ENCODE data around the gene IER5L.

The IER5L gene

DNA sequence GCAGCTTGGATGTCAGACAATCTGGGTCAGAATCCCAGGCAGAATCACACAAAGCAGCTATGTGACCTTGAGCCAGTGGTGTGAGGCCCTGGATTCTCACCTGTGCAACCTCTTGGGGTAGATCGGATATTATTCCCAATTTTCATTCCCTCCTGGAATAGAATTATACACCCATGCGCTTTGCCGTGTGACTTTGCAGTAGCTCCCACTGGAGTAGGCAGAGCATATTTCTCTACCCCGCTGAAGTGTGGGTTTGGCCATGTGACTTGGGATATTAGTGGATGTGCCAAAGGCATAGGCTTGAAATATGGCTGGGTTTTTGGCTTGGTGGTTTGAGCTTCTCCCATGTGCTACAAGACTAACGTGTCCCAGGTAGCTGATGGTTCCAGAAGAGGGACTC is 35.5 kb upstream of the IER5L start:
- H3K27me3 ChIP-seq (ENCODE audit: insufficient read depth, low read length, poor library complexity, severe bottlenecking) = no peaks in the 10 kb centered on the region
- no peaks in the 10 kb centered on the region for H3K79me2 ChIP-seq (ENCODE audit: insufficient read depth, low read length)
- no peak overlapping the region for H3K9ac ChIP-seq (ENCODE audit: low read depth, low read length, poor library complexity, severe bottlenecking)
- TF ChIP-seq, protein P1, sequence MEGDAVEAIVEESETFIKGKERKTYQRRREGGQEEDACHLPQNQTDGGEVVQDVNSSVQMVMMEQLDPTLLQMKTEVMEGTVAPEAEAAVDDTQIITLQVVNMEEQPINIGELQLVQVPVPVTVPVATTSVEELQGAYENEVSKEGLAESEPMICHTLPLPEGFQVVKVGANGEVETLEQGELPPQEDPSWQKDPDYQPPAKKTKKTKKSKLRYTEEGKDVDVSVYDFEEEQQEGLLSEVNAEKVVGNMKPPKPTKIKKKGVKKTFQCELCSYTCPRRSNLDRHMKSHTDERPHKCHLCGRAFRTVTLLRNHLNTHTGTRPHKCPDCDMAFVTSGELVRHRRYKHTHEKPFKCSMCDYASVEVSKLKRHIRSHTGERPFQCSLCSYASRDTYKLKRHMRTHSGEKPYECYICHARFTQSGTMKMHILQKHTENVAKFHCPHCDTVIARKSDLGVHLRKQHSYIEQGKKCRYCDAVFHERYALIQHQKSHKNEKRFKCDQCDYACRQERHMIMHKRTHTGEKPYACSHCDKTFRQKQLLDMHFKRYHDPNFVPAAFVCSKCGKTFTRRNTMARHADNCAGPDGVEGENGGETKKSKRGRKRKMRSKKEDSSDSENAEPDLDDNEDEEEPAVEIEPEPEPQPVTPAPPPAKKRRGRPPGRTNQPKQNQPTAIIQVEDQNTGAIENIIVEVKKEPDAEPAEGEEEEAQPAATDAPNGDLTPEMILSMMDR (conservative IDR thresholded peaks at IDR 0.05; ENCODE audit: low read length) = no peak
- no peak for TF ChIP-seq EZH2phosphoT487 (IDR thresholded peaks at IDR 0.05; ENCODE audit: borderline replicate concordance)
- H3K36me3 ChIP-seq (ENCODE audit: insufficient read depth, low read length) = no peaks in the 10 kb centered on the region
- H2AFZ ChIP-seq (ENCODE audit: low read length) = no peak overlapping the region
- H3K4me3 ChIP-seq (ENCODE audit: low read length, poor library complexity, severe bottlenecking) = no peak overlapping the region
- H3K4me1 ChIP-seq (ENCODE audit: insufficient read depth, low read length, poor library complexity, severe bottlenecking) = peaks cover 4% of the 10 kb centered on the region
- H3K9me3 ChIP-seq (ENCODE audit: insufficient read depth, low read depth, low read length) = no peaks in the 10 kb centered on the region
- H3K9me2 ChIP-seq (replicated peaks; ENCODE audit: low read depth, low read length) = no peaks in the 10 kb centered on the region
- H3K4me2 ChIP-seq (ENCODE audit: low read depth, low read length, poor library complexity, severe bottlenecking) = no peak overlapping the region
- H4K20me1 ChIP-seq (ENCODE audit: insufficient read depth, low read length, poor library complexity, severe bottlenecking) = no peaks in the 10 kb centered on the region
- no peaks in the 10 kb centered on the region for H3F3A ChIP-seq (ENCODE audit: low read depth)

GRCh38 chr9:129211686-129212085 is 33.6 kb upstream of the IER5L start:
- H3K79me2 ChIP-seq (ENCODE audit: insufficient read depth, low read length) = no peaks in the 10 kb centered on the region
- H3K4me2 ChIP-seq (ENCODE audit: low read depth, low read length, poor library complexity, severe bottlenecking) = no peak overlapping the region
- H3K27me3 ChIP-seq (ENCODE audit: insufficient read depth, low read length, poor library complexity, severe bottlenecking) = no peaks in the 10 kb centered on the region
- H3K4me3 ChIP-seq (ENCODE audit: low read length, poor library complexity, severe bottlenecking) = no peak overlapping the region
- TF ChIP-seq, protein P1 (conservative IDR thresholded peaks at IDR 0.05; ENCODE audit: low read length) = no peak
- TF ChIP-seq EZH2phosphoT487 (IDR thresholded peaks at IDR 0.05; ENCODE audit: borderline replicate concordance) = no peak
- no peak overlapping the region for H2AFZ ChIP-seq (ENCODE audit: low read length)
- H3K9me3 ChIP-seq (ENCODE audit: insufficient read depth, low read depth, low read length) = no peaks in the 10 kb centered on the region
- H3K4me1 ChIP-seq (ENCODE audit: insufficient read depth, low read length, poor library complexity, severe bottlenecking) = peaks cover 8% of the 10 kb centered on the region
- no peaks in the 10 kb centered on the region for H3F3A ChIP-seq (ENCODE audit: low read depth)
- H4K20me1 ChIP-seq (ENCODE audit: insufficient read depth, low read length, poor library complexity, severe bottlenecking) = no peaks in the 10 kb centered on the region
- H3K9ac ChIP-seq (ENCODE audit: low read depth, low read length, poor library complexity, severe bottlenecking) = no peak overlapping the region
- no peaks in the 10 kb centered on the region for H3K9me2 ChIP-seq (replicated peaks; ENCODE audit: low read depth, low read length)
- no peaks in the 10 kb centered on the region for H3K36me3 ChIP-seq (ENCODE audit: insufficient read depth, low read length)

DNA sequence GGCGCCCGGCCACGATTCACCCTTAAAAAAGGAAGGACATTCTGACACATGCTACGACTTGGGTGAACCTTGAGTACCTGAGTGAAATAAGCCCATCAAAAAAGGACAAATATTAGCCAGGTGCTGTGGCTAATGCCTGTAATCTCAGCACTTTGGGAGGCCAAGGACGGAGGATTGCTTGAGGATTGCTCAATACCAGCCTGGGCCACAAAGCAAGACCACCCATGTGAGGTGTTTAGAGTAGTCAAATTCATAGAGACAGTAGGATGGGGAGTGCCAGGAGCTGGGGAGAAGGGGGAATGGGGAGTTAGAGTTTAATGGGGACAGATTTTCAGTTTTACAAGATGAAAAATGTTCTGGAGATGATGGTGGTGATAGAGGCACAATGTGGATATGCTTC is 32.1 kb upstream of the IER5L start:
- no peak overlapping the region for H3K4me3 ChIP-seq (ENCODE audit: low read length, poor library complexity, severe bottlenecking)
- no peak overlapping the region for H3K9ac ChIP-seq (ENCODE audit: low read depth, low read length, poor library complexity, severe bottlenecking)
- H3K4me2 ChIP-seq (ENCODE audit: low read depth, low read length, poor library complexity, severe bottlenecking) = no peak overlapping the region

More for the DNA sequence above, 32.1 kb upstream of the IER5L start:
- Histone ChIP-seq H3K36me3 (ENCODE audit: insufficient read depth, low read length) (no peaks in the 10 kb centered on the region), H3K4me1 (ENCODE audit: insufficient read depth, low read length, poor library complexity, severe bottlenecking) (peaks cover 8% of the 10 kb centered on the region), H3K9me2 (replicated peaks; ENCODE audit: low read depth, low read length) (no peaks in the 10 kb centered on the region), H2AFZ (ENCODE audit: low read length) (no peak overlapping the region), H3F3A (ENCODE audit: low read depth) (no peaks in the 10 kb centered on the region), H4K20me1 (ENCODE audit: insufficient read depth, low read length, poor library complexity, severe bottlenecking) (no peaks in the 10 kb centered on the region), H3K79me2 (ENCODE audit: insufficient read depth, low read length) (no peaks in the 10 kb centered on the region), H3K9me3 (ENCODE audit: insufficient read depth, low read depth, low read length) (no peaks in the 10 kb centered on the region), H3K27me3 (ENCODE audit: insufficient read depth, low read length, poor library complexity, severe bottlenecking) (no peaks in the 10 kb centered on the region)
- no peak for TF ChIP-seq EZH2phosphoT487 (IDR thresholded peaks at IDR 0.05; ENCODE audit: borderline replicate concordance)
- TF ChIP-seq, protein P1 (conservative IDR thresholded peaks at IDR 0.05; ENCODE audit: low read length) = no peak

Data from Loucy (cell line).